Activated T-cell treated with anti-CD3 and anti-CD28 coated beads, Interleukin-2, amount 50 U/mL, for 1 hour (primary cell): Measurements from ENCODE around the gene RAB36.

Experiments used
- DNase-seq: peaks from one replicate; pipeline ENCODE4 v3.0.0-alpha.2; 2020

RAB36 gene

DNA sequence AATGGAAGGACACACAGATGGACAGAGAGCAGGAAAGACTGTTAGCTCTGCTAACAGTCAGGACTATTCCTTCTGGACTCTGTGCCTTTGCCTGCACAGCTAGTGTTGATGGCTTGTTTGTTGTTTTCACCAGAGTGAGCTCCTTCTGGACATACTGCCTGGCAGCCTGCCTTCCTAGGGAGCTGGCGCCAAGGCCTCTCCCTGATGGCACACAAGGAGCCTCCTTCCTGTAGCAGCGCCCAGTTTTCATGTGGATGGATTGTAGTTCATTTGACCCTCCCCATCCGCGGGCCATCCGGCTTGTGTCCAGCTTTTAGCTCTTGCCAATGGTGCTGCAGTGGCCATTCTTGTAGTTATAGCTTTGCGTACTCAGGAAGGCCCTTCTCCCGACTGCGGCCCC, 18.4 kb downstream of the RAB36 start:
- DNase-seq = no peak

DNA sequence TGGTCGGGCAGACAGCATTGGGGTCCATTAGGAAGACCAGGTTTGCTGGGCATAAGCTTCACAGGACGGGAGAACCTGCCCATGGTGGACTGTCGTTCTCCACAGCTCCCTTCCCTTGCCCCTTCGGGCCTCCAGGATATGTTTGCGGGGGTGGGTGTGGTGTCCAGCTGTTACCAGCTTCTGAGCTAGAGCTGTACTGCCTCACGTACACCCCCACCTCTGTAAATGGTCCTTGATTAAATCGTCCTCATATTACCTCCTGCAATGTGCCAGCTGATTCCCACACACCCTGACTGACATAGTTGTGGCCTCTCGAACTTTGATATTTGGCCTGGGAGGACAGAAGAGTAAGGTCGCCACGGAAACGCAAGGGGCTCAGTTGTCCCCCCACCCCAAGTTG, 18.8 kb downstream of the RAB36 start:
- DNase-seq = no peak

DNA sequence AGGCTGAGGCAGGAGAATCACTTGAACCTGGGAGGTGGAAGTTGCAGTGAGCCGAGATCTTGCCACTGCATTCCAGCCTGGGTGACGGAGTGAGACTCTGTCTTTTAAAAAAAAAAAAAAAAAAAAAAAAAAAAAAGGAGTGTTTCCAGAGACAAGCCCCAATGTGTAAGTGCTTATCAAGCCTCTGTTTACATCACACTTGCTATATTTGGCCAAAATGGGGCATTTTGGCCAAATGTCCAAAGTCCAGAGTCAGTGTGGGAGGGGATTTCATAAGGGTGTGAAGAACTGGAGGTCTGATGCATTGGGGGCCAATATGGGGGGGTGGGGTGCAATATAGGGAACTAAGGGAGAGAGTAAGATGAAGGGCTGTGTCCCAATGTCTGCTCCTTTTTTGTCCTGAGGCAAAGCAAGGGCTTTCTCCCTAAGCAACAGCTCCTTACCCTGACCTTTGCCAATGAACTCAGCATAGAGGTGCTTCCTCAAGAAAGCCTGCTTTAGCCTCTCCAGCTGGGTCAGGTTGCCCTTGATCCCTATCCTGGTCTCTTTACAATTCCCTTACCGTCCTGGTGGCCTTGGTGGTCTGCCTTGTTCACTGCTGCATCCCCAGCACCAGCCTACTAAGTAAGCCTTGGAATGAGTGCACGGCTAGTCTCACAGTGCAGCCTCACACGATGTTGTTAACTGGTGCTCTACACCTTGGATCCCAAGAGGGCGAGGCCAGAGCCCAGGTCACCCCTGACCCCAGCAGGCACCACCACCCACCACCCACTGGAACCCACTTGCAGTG, 21.0 kb downstream of the RAB36 start:
- DNase-seq = no peak

DNA sequence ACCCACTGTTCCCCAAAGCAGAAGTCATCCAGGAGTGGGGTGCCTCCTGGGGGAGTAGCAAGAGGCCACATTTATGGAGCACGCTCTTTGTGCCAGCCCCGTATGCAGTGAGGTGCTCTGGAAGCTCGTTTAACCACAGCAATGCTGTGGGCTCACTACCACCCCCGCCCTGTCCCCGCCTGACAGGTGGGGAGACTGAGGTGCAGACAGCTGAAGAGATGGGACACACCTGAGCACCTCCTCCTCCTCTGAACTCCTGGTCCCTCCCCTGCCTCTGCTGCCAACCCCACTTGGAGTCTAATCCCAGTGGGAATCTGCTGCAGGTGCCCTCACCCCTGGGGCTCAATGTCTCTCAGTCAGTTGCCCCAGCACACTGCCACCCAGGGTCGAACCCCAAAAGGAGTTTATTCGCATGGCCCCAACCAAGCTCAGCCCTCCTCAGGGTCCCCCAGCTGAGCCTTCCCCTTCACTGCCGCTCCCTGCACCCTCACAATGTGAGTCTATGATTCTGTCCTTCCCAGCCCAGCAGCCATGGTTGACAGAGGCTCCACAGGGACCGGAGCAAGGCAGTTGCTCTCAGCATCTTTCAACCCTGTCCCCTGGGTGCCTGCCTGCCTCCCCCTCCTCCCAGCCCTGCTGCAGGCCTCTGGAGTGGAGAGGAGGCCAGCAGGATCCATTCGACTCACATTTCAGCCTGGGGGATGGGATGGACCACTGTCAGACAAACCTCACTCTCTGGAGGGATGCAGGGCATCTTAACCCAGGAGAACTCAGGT, 21.8 kb downstream of the RAB36 start:
- DNase-seq = no peak

DNA sequence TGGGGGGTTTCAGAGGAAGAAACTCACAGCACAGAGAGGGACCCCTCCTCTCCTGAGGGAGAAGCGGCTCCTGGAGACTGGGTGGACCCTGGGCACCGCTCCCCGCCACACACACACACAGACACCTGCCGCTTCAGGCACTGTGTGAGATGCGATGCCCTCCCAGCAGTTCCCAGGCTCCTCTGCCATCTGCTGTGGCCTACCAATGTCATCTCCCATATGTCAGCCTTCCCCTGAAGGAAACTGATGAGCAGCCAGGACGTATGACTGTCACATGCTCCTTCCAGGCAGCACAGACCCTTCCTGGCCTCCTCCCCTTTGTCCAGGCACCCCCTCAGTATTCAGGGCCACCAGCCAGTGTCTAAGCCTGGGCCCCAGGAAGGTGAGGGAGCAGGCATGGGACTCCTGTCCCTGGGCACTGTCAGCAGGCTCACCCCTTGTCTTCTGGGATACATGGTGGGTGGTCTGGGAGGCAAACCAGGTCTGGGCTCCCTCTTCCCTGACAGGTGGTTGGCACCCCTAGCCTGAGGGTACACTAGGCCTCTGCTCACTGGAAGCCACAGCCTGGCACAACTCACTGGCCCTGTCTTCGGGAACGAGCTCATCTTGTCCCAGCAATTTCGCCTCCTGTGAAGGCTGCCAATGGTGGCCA, 23.2 kb downstream of the RAB36 start:
- no peak for DNase-seq

DNA sequence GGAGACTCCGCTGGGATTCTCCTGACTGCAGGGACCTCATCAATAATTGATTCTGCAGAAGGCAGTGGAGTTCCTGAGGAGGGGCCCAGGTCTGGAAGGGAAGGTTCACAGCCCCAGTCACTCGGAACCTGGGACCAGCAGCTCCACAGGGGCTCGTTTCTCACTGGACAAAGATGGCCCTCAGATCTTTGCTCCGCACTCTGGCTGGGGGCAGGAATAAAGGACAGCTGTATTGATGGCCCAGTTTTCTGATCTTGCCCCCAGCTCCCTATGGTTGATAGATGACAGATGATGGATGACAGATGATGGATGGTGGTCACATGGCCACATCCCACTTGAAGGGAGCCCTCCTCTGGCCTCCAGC, 23.7 kb downstream of the RAB36 start:
- no peak for DNase-seq

DNA sequence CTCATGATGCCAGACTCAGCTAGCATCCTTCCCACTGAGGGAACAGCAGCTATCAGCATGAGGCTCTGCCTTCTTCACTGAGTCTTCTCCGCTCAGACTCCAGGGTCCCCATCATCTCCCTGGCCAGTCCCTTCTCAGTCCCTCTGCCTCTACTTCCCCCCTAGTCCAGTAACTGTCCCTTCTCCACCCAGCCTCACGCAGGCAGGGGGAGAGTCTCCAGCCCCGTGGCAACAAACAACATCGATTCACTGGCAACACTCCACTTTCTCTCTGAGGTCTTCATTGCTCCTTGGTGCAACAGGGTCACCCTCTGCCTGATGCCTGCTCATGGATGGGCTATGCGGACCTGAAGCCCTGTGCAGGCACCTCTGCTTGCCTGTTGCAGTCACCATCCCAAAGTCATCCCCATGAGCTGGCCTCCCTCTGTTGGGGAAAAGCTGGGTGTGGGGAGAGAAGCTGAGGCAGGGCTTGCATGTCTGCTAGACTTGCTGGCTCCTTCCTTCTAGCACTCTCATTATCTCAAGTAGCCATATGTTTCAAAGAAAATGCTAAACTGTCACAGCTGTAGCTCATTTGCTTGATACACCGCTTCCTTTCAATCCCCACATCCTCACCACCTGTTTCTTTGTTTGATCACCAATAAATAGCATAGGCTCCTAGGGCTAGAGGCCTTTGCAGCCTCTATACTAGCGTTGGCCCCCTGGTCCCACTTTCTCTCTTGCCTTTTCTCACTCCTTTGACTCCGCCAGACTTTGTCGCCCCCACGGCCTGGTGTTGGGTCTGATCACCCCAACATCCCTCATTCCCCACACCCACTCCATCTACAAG, 30.8 kb downstream of the RAB36 start:
- no peak for DNase-seq

DNA sequence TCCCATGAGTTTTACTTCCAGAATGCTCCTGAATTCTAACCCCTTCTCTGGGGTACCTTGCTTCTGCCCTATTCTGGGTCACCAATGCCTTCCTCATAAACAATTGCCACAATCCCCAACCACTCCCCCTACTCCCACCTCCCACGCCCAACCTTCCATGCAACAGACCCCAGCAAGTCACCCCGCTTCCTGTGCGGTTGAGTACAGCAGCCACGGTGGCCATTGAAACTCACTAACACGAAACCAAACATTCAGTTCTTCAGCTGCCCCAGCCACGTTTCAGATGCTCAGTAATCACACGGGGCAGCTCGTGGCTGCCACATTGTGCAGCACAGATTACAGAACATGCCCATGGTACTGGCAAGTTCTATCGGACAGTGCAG, 31.4 kb downstream of the RAB36 start:
- no peak for DNase-seq

DNA sequence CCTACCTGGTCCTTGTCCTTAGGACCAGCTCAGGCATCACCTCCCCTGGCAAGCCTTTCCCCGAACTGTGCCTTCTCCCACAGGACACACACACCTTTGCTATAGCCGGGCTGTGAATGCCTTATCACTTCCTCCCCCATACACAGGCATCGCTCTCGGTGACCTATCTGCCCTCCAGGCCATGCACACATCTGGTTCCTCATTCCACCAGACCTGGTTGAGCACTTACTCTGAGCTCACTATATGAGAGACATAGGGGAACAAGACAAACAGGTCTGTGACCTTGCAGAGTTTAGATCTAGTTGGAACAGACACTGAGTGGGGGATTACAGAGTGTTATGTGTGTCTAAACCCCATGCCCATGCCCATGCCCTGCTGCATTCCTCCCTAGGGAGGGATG, 31.9 kb downstream of the RAB36 start:
- DNase-seq = no peak

DNA sequence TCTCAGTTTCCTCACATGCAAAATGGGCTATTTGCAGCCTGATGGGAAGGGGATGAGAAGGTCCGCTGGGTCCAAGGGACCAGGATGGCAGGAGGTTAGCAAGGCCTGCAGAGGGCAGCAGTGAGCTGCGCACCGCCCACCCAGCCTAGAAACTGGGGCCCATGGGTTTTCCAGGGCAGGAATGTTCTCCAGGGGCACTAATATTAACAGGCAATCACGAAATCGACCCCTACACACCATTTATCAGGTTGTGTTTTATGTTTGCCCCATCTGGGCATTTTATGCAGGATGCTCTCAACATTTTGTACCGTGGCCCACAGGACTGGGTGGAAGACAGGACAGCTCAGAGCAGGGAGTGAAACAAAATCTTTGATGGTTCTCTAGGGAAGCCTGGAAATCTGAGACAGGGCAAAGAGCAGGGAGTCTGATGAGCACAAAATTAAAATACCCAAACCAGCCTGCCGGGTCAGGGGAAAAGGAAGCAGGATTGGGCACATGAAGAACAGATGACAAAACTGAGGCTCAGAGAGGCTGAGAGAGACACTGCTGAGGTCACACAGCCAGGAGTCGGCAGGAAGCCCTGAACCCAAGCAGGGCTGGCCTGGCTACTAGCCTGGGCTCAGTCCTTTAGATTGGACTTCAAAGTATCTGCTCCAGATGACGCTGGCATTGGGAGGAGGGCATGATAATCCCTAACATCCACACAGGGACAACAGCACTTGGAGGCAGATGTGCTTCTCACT, 33.4 kb downstream of the RAB36 start:
- peak; percentile 76 for DNase-seq

DNA sequence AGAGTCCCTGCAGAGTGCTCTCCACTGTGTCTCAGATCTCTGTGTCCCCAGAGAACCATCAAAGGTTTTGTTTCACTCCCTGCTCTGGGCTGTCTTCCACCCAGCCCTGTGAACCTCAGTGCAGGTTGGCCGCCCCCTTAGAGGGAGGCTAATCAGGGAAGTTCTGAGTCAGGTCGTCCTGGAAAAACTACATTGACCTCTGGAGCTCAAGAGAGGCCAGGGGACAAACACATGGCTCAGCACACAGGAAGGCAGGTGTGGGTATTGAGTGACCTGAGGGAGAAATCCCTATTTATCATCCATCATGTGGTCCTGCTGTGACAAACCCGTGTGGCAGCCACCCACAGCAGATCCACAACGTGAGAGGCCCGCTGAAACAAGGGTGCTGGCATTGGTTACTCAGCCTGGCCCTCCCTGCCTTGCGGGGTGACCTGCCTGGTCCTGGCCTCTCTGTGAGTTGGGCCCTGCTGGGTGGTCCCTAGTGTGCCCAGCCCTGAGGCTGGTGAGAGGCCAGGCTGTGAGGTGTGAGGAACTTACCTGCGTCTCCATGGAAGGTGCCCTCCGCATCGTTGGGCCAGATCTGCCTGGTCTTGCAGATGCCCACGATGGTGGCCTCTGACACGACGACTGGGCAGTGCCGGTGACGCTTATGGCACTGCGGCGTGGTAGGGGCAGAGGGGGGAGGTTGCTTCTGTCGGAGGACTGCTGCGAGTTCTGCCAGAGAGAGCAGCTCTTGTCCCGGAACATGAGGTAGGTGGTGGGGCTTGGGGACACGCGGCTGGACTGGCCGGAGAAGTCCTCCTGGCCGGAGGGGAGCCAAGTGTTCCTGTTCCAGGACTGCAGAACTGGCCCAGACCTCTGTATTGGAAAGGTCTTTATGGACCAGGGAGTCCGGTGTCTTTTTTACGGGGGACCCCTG, 34.4 kb downstream of the RAB36 start:
- DNase-seq = peak; percentile 36

DNA sequence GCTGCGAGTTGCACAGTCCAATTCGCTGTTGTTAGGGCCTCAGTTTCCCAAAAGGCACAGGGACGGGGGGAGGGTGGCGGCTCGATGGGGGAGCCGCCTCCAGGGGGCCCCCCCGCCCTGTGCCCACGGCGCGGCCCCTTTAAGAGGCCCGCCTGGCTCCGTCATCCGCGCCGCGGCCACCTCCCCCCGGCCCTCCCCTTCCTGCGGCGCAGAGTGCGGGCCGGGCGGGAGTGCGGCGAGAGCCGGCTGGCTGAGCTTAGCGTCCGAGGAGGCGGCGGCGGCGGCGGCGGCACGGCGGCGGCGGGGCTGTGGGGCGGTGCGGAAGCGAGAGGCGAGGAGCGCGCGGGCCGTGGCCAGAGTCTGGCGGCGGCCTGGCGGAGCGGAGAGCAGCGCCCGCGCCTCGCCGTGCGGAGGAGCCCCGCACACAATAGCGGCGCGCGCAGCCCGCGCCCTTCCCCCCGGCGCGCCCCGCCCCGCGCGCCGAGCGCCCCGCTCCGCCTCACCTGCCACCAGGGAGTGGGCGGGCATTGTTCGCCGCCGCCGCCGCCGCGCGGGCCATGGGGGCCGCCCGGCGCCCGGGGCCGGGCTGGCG, 35.1 kb downstream of the RAB36 start, which contains the start of gene BCR:
BCR (plus strand) TSS at position 209 of the 592 bp plus-strand sequence. CDS start 452 bp downstream, outside the sequence.
- peak; percentile 72 for DNase-seq

DNA sequence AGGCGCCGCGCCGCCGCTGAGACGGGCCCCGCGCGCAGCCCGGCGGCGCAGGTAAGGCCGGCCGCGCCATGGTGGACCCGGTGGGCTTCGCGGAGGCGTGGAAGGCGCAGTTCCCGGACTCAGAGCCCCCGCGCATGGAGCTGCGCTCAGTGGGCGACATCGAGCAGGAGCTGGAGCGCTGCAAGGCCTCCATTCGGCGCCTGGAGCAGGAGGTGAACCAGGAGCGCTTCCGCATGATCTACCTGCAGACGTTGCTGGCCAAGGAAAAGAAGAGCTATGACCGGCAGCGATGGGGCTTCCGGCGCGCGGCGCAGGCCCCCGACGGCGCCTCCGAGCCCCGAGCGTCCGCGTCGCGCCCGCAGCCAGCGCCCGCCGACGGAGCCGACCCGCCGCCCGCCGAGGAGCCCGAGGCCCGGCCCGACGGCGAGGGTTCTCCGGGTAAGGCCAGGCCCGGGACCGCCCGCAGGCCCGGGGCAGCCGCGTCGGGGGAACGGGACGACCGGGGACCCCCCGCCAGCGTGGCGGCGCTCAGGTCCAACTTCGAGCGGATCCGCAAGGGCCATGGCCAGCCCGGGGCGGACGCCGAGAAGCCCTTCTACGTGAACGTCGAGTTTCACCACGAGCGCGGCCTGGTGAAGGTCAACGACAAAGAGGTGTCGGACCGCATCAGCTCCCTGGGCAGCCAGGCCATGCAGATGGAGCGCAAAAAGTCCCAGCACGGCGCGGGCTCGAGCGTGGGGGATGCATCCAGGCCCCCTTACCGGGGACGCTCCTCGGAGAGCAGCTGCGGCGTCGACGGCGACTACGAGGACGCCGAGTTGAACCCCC, 35.8 kb downstream of the RAB36 start:
- peak; percentile 32 for DNase-seq

DNA sequence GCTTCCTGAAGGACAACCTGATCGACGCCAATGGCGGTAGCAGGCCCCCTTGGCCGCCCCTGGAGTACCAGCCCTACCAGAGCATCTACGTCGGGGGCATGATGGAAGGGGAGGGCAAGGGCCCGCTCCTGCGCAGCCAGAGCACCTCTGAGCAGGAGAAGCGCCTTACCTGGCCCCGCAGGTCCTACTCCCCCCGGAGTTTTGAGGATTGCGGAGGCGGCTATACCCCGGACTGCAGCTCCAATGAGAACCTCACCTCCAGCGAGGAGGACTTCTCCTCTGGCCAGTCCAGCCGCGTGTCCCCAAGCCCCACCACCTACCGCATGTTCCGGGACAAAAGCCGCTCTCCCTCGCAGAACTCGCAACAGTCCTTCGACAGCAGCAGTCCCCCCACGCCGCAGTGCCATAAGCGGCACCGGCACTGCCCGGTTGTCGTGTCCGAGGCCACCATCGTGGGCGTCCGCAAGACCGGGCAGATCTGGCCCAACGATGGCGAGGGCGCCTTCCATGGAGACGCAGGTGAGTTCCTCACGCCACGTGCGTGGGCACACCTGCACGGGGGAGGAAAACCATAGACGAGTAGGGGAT, 36.5 kb downstream of the RAB36 start:
- peak; percentile 30 for DNase-seq

DNA sequence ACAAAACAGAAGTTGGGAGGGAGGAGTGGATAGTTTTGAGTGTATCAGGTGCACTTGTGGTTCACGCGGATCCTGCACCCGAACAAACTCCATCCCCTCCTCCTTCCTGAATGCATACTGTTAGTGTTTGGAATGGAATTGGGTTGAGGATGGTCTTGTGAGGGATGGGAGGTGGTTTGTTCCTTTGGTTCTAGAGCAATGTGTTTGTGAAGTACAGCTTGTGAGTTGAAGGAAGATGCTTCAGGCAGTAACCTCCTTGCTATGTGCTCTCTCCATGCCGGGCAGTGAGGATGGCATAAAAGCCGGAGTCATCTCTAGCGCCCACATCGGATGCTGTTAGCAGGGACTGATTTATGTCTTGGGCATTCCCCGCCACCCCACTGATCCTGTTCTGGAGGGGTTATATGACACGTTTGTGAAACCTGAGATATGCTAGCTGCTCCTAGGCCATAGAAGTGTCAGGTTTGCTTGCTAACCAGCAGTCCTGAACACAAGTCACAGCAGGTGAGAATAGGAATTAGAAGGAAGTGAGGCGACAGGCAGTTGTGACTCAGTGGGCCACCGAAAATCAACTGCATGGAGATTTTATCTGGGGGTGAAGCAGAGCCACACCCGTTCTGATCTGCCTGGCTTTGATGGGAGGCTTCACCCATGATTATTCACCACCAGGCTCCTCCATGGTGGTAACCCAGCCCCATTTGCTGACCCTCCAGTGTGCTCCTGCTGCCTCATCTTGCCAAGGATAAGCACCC, 37.2 kb downstream of the RAB36 start:
- DNase-seq = peak; percentile 49

DNA sequence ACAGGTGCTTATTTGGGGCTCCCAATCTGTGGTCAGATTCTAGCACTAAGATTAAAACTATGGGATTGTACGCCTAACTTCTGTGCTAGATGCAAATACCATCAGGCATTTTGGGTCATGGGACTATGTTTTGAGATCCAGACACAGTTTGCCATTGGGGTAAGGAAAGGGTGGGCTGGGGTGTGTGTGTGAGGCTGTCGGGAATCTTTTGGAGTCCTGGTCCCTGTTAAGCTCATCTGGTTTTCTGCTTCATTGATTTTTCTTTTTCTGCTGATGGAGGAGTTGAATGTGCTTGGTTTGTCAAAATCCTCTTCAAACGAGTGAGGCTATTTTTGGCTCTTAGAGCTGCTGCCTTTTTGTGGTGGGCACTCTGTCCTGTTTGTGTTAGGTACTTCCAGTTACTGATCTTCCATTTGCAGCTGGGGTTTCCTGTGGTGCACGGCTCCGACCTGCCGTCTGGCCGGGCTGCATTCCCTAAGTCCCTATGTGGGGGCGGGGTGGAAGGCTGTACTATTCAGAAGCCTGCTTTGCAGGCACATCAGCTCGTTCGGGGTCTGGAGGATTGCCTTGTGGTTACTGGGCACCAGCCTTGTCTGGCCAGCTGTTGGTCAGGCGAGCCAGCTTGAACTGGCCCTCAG, 37.9 kb downstream of the RAB36 start:
- DNase-seq = no peak

DNA sequence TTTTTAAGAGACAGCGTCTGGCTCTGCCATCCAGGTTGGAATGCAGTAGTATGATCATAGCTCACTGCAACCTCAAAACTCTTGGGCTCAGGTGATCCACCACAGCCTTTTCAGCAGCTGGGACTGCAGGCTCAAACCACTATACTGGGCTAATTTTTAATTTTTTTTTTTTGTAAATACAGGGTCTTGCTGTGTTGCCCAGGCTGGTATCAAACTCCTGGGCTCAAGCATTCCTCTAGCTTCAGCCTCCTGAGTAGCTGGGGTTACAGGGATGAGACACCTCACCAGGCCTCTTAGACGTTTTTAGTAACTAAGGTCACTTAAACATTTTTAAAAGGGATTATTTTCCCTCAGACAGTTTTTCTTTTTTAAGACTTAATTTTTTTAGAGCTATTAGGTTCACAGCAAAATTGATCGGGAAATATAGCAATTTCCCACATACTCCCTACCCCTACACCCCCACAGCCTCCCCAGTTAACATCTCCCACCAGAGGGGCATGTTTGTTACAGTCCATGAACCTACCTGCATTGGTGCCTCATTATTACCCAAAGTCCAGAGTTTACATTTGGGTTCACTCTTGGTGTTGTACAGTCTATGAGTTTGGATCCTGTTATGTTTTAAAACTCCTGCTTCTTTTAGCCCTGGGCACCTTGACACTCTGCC, 39.0 kb downstream of the RAB36 start:
- DNase-seq = no peak

DNA sequence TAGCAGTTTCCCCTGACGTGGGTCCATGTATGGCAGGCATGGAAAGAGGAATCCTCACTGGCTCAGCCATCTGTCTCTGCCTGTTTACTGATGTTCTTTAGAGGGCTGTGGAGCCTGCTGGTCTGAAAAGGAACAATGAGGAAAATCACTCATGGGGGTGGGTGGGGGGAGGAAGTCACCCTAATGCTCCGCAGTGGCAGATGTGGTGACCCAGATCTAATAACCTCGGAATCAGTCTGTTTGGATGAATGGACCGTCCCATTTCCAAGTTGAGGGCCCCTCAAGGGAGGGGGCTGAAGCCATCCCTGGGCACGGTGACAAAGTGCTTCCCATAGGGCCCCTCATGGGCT, 39.5 kb downstream of the RAB36 start:
- no peak for DNase-seq
